Measurements from ENCODE around the gene EAPP.
"Not testable (repeated sequence)": the region's sequence is repeated elsewhere in the genome, so short reads cannot be mapped to it uniquely, and the experiment has no call there.

Gene EAPP

DNA sequence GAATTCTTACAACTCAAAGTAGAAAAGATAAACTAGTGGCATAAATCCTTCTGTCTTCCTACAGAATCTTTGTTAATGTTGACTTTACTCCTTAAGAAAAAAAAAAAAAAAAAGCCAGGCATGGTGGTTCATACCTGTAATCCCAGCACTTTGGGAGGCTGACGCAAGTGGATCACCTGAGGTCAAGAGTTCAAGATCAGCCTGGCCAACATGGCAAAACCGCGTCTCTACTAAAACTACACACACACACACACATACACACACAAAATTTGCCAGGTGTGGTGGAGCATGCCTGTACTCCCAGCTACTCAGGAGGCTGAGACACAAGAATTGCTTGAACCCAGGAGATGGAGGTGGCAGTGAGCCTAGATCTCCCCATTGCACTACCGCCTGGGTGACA is 59.8 kb downstream of the EAPP start:
- no peak overlapping the region for H3K4me3 ChIP-seq (ENCODE audit: low read depth, low read length)
- H3K27ac ChIP-seq (ENCODE audit: low read depth, low read length): no peak overlapping the region
- H3K27me3 ChIP-seq (ENCODE audit: control insufficient read depth, insufficient read depth, low read length): no peaks in the 10 kb centered on the region
- no peak overlapping the region for H3K9ac ChIP-seq (ENCODE audit: low read depth, low read length)
- H3K36me3 ChIP-seq (ENCODE audit: control insufficient read depth, insufficient read depth, low read length): no peaks in the 10 kb centered on the region
- H3K4me1 ChIP-seq (ENCODE audit: control insufficient read depth, insufficient read depth, low read length): no peaks in the 10 kb centered on the region
- no peaks in the 10 kb centered on the region for H3K9me3 ChIP-seq (ENCODE audit: control insufficient read depth, insufficient read depth, low read length)

DNA sequence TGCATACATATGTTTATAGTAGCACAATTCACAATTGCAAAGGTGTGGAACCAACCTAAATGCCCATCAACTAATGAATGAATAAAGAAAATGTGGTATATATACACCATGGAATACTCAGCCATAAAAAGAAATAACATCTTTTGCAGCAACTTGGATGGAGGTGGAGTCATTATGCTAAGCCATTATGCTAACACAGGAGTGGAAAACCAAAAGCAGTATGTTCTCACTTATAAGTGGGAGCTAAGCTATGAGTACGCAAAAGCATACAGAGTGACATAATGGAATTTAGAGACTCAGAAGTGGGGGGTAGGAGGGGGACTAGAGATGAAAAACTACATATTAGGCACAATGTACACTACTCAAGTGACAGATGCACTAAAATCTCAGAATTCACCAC is 61.2 kb downstream of the EAPP start:
- H3K27ac ChIP-seq (ENCODE audit: low read depth, low read length): no peak overlapping the region
- no peaks in the 10 kb centered on the region for H3K4me1 ChIP-seq (ENCODE audit: control insufficient read depth, insufficient read depth, low read length)
- no peaks in the 10 kb centered on the region for H3K36me3 ChIP-seq (ENCODE audit: control insufficient read depth, insufficient read depth, low read length)

DNA sequence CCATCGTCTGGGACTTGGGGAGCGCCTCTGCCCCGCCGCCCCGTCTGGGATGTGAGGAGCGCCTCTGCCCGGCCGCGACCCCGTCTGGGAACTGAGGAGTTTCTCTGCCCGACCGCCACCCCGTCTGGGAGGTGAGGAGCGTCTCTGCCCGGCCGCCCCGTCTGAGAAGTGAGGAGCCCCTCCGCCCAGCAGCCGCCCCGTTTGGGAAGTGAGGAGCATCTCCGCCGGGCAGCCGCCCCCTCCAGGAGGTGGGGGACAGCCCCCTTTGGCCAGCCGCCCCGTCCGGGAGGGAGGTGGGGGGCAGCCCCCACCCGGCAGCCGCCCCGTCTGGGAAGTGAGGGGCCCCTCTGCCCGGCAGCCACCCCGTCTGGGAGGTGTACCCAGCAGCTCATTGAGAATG is 63.5 kb downstream of the EAPP start:
- H3K27me3 ChIP-seq (ENCODE audit: control insufficient read depth, insufficient read depth, low read length); H3K9ac ChIP-seq (ENCODE audit: low read depth, low read length); H3K36me3 ChIP-seq (ENCODE audit: control insufficient read depth, insufficient read depth, low read length); H3K4me1 ChIP-seq (ENCODE audit: control insufficient read depth, insufficient read depth, low read length); H3K9me3 ChIP-seq (ENCODE audit: control insufficient read depth, insufficient read depth, low read length); H3K27ac ChIP-seq (ENCODE audit: low read depth, low read length); H3K4me3 ChIP-seq (ENCODE audit: low read depth, low read length): not testable (repeated sequence)

More for the DNA sequence above, 61.2 kb downstream of the EAPP start:
- H3K9me3 ChIP-seq (ENCODE audit: control insufficient read depth, insufficient read depth, low read length): no peaks in the 10 kb centered on the region
- H3K27me3 ChIP-seq (ENCODE audit: control insufficient read depth, insufficient read depth, low read length): no peaks in the 10 kb centered on the region
- no peak overlapping the region for H3K9ac ChIP-seq (ENCODE audit: low read depth, low read length)
- no peak overlapping the region for H3K4me3 ChIP-seq (ENCODE audit: low read depth, low read length)

DNA sequence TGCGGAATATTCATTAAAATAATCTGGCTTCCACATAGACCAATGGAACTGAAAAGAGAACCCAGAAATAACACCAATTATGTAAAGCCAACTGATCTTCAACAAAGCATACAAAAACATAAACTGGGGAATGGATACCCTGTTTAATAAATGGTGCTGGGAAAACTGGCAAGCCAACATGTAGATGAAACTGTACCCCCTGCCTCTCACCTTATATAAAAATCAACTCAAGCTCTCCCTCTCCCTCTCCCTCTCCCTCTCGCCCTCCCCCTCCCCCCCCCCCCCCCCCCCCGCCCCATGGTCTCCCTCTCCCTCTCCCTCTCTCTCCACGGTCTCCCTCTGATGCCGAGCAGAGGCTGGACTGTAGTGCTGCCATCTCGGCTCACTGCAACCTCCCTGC is 64.3 kb downstream of the EAPP start:
- Histone ChIP-seq H3K27me3 (ENCODE audit: control insufficient read depth, insufficient read depth, low read length) (no peaks in the 10 kb centered on the region), H3K4me3 (ENCODE audit: low read depth, low read length) (no peak overlapping the region), H3K27ac (ENCODE audit: low read depth, low read length) (no peak overlapping the region), H3K9me3 (ENCODE audit: control insufficient read depth, insufficient read depth, low read length) (no peaks in the 10 kb centered on the region), H3K36me3 (ENCODE audit: control insufficient read depth, insufficient read depth, low read length) (no peaks in the 10 kb centered on the region), H3K9ac (ENCODE audit: low read depth, low read length) (no peak overlapping the region), H3K4me1 (ENCODE audit: control insufficient read depth, insufficient read depth, low read length) (no peaks in the 10 kb centered on the region)

DNA sequence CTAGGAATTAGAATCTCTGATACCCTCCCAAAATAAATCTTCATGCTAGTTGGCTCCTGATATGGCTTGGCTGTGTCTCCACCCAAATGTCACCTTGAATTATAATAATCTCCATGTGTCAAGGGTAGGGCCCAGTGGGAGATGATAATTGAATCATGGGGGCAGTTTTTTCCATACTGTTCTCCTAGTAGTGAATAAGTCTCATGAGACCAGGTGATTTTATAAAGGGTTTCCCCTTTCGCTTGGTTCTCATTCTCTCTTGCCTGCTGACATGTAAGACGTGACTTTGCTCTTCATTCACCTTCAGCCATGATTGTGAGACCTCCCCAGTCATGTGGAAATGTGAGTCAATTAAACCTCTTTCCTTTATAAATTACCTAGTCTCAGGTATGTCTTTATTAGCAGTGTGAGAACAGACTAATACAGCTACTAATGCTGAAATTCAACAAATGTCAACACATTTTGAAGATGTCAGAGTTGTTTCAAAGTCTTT is 65.3 kb downstream of the EAPP start:
- Histone ChIP-seq H3K9me3 (ENCODE audit: control insufficient read depth, insufficient read depth, low read length) (no peaks in the 10 kb centered on the region), H3K4me3 (ENCODE audit: low read depth, low read length) (no peak overlapping the region), H3K27me3 (ENCODE audit: control insufficient read depth, insufficient read depth, low read length) (no peaks in the 10 kb centered on the region), H3K4me1 (ENCODE audit: control insufficient read depth, insufficient read depth, low read length) (0 out of 2 replicates have a peak, but pooled peaks cover 2% of the 10 kb centered on the region), H3K36me3 (ENCODE audit: control insufficient read depth, insufficient read depth, low read length) (no peaks in the 10 kb centered on the region), H3K9ac (ENCODE audit: low read depth, low read length) (no peak overlapping the region), H3K27ac (ENCODE audit: low read depth, low read length) (no peak overlapping the region)

DNA sequence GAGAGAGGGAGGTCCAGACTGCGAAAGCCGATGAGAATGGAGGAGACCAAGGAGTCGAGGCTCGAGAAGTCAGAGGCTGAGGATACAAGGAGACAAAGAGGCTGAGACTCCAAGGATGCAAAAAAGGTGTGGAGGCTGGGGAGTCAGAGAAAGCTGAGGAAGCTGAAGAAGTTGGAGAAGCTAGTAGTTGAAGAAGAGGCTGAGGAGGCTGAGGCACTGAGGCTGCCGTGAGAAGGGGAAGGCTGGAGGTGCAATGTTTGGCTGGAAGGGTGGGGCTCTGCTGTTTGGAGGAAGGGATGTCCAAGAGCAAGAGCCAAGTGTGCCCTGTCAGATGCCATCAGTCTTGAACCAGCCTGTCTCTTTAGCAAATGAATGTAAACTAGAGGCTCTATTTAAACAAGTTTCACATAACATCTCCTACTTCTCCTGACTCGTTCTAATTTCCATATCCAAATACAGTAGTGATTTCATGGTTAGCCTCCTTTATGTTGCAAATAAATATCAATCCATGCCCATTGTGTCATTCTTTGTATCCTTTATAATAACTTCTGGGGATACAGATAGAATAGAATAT is 66.7 kb downstream of the EAPP start:
- Histone ChIP-seq H3K36me3 (ENCODE audit: control insufficient read depth, insufficient read depth, low read length) (no peaks in the 10 kb centered on the region), H3K27ac (ENCODE audit: low read depth, low read length) (no peak overlapping the region), H3K4me3 (ENCODE audit: low read depth, low read length) (no peak overlapping the region), H3K27me3 (ENCODE audit: control insufficient read depth, insufficient read depth, low read length) (no peaks in the 10 kb centered on the region), H3K4me1 (ENCODE audit: control insufficient read depth, insufficient read depth, low read length) (peaks cover 6% of the 10 kb centered on the region; the same call in 1 of the 2 replicates), H3K9ac (ENCODE audit: low read depth, low read length) (no peak overlapping the region), H3K9me3 (ENCODE audit: control insufficient read depth, insufficient read depth, low read length) (no peaks in the 10 kb centered on the region)

DNA sequence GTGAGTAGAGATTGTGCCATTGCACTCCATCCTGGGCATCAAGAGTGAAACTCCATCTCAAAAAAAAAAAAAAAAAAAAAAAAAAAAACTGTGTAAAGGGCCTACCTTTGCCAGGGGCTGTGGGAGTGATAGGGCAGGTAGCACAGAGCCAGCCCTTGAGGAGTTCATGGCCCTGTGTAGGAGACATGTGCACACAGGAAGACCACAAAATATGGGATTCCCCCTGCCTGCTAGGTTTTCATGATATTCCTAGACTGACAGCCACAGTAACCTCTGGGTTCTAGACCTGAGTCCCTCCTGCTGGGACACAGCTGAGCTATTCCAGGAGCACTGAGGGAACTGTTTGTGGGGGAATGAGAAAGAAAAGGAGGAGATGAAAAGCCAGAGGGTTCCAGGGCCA is 69.2 kb downstream of the EAPP start:
- H3K9me3 ChIP-seq (ENCODE audit: control insufficient read depth, insufficient read depth, low read length): no peaks in the 10 kb centered on the region
- H3K27me3 ChIP-seq (ENCODE audit: control insufficient read depth, insufficient read depth, low read length): no peaks in the 10 kb centered on the region
- no peaks in the 10 kb centered on the region for H3K36me3 ChIP-seq (ENCODE audit: control insufficient read depth, insufficient read depth, low read length)
- no peak overlapping the region for H3K27ac ChIP-seq (ENCODE audit: low read depth, low read length)
- H3K9ac ChIP-seq (ENCODE audit: low read depth, low read length): no peak overlapping the region
- H3K4me1 ChIP-seq (ENCODE audit: control insufficient read depth, insufficient read depth, low read length): peaks cover 6% of the 10 kb centered on the region; the same call in 1 of the 2 replicates
- no peak overlapping the region for H3K4me3 ChIP-seq (ENCODE audit: low read depth, low read length)

DNA sequence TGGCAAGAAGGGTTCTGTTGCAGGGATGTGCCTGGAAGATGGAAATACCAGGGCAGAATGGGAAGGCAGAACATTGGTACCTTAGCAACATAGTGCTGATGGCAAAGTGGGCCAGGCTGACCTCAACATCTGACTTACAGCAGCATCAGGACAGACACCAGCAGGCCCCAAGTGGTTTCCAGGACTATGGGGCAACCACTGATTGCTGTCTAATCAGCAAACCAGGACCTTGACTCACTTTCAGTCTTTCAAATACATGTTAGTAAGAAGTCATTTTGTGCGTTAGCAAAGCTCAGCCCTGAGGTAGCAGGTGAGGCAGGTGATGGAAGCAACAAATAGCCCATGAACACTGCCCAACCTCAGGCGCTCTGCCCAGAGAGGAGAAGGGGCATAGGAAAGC is 72.8 kb downstream of the EAPP start:
- Histone ChIP-seq H3K36me3 (ENCODE audit: control insufficient read depth, insufficient read depth, low read length) (no peaks in the 10 kb centered on the region), H3K27me3 (ENCODE audit: control insufficient read depth, insufficient read depth, low read length) (no peaks in the 10 kb centered on the region), H3K4me3 (ENCODE audit: low read depth, low read length) (no peak overlapping the region), H3K27ac (ENCODE audit: low read depth, low read length) (no peak overlapping the region), H3K4me1 (ENCODE audit: control insufficient read depth, insufficient read depth, low read length) (peaks cover 11% of the 10 kb centered on the region), H3K9ac (ENCODE audit: low read depth, low read length) (no peak overlapping the region), H3K9me3 (ENCODE audit: control insufficient read depth, insufficient read depth, low read length) (no peaks in the 10 kb centered on the region)
